Gastroesophageal sphincter (tissue), 3 donors: Measurements from ENCODE around the gene MATN1.

Source experiments
- CTCF ChIP-seq, 4 experiments: fragments of 200-600 bp in 2 of 4; fragments of 450-650 bp in 2 of 4; sonication (generic) in 1 of 4; IDR thresholded peaks; one replicate each; pipeline ENCODE4 v1.5.1; 2017 to 2019; ENCODE audit warnings: antibody characterized with exemption in 4 of 4, mild to moderate bottlenecking in 2 of 4, moderate library complexity in 2 of 4
- EP300 ChIP-seq: sonication (generic); formaldehyde crosslinking; IDR thresholded peaks from one replicate; pipeline ENCODE4 v1.6.1; 2017; ENCODE audit warnings: antibody characterized with exemption, mild to moderate bottlenecking

DNA sequence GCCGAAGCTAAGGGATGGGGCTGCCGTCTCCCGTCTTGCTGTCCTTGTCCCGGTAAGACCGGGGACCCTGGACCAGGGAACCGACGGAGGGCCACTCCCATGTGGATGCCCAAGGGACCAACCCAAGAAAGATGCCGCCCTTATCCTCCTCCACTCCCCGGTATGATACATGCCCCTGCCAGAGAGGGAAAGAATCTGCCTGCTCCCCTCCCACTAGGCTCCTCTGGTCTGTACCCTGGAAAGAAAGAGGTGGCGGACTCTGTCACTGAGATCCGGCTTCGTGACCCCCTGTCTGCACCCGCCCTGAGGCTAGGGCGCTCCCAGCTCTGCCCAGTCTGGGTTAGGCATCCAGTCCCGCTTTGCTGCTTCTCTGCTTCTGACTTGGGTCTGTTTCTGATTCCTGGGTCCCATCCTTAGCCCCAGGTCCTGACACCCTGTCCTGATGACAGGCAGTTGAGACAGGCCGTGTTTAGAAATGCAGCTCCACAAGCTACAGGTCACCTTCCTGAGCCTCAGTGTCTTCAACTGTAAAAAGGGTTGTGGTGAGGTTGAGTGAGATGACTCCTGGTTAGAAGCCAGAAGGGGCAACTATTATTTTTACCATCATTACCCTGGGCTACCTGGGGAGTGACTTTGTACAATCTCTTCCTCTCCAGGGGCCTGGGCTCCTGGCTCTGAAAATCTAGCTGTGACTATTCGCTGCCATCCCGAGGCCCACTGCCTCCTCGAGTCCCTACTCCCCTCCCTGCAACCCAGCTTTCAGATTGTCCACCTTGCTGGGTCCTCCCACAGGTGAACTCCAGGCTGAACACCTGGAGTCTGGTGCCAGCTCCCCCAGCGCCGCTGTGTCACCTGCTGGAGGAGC is 3.7 kb downstream of the MATN1 start:
- TF ChIP-seq EP300: no peak
- no peak for TF ChIP-seq CTCF (IDR thresholded peaks at IDR 0.05)
